Astrocyte (in vitro differentiated cells and primary cell): ENCODE measurements around the gene TNRC18.

Experiments used
- CTCF ChIP-seq: IDR thresholded peaks from 2 replicates; pipeline ENCODE4 v1.5.1; 2011; ENCODE audit warnings: low read depth, mild to moderate bottlenecking, inconsistent platforms, low read length, moderate library complexity; ENCODE audit not compliant: insufficient read depth
- EZH2 ChIP-seq: IDR thresholded peaks from 2 replicates; pipeline ENCODE4 v1.6.1; 2012; ENCODE audit warnings: mild to moderate bottlenecking, low read length, inconsistent platforms; ENCODE audit not compliant: insufficient read depth

- TF ChIP-seq CTCF (no peak), EZH2 (no peak)
Measured at GRCh38 chr7:5352440-5353010, 71.1 kb downstream of the TNRC18 start.
